HepG2 (cell line): Measurements from ENCODE around the gene TBX18.

Source experiments
- RFX5 ChIP-seq: IDR thresholded peaks from 2 replicates; pipeline ENCODE4 v1.6.1; 2011; ENCODE audit warnings: low read depth, low read length, improper control_type of control experiment
- ZNF253 ChIP-seq: sonication (generic); formaldehyde crosslinking; IDR thresholded peaks from 2 replicates; pipeline ENCODE4 v1.8.0; 2022; ENCODE audit warnings: mild to moderate bottlenecking, missing genetic modification reagents, borderline replicate concordance
- ZNF263 ChIP-seq: sonication (generic); formaldehyde crosslinking; IDR thresholded peaks from 2 replicates; pipeline ENCODE4 v1.4.0; 2020; ENCODE audit warnings: missing genetic modification reagents
- TF ChIP-seq, protein P1 (sequence below), 2 experiments: IDR thresholded peaks; 2 replicates each; pipeline ENCODE4 v1.6.1; 2011 to 2012; ENCODE audit warnings: low read length in 2 of 2, borderline replicate concordance in 1 of 2, low read depth in 1 of 2, mild to moderate bottlenecking in 1 of 2, moderate library complexity in 1 of 2
- TF ChIP-seq, protein P2 (sequence below): sonication (generic); formaldehyde crosslinking; IDR thresholded peaks from 2 replicates; pipeline ENCODE4 v1.9.0; 2021; ENCODE audit warnings: missing genetic modification reagents, mild to moderate bottlenecking, borderline replicate concordance
- TF ChIP-seq, protein P3 (sequence below): sonication (generic); formaldehyde crosslinking; IDR thresholded peaks from 2 replicates; pipeline ENCODE4 v1.5.0; 2020; ENCODE audit warnings: mild to moderate bottlenecking, missing genetic modification reagents, borderline replicate concordance

DNA sequence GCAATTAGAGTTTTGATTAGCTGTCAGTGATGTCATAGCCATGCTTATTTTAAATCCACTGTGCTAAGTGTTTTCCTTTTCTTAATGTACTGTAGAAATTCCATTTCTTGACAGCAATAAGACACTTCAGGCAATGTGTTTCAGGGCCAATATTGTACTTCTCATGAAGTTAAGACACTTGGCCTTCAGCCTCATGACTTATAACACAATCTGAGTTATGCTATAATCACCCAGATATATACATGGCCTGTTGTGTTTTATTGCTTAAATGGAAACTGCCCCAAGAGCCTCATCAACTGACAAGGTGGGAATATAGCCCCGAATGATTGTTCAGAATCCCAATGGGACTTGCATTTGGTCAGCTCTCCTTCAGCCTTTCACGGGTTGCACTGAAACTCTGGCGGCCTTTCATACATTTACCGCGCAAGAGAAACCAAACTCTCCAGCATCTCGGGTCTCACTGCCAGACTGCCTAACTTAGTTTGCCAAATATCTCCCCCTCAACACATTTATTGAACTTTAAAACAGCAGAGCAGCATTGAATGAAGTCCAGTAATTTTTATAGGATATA, 44.2 kb upstream of the TBX18 start:
- TF ChIP-seq RFX5 (no peak), ZNF253 (CRISPR knock-in tag) (no peak), ZNF263 (CRISPR knock-in tag) (no peak)
- TF ChIP-seq, protein P1, sequence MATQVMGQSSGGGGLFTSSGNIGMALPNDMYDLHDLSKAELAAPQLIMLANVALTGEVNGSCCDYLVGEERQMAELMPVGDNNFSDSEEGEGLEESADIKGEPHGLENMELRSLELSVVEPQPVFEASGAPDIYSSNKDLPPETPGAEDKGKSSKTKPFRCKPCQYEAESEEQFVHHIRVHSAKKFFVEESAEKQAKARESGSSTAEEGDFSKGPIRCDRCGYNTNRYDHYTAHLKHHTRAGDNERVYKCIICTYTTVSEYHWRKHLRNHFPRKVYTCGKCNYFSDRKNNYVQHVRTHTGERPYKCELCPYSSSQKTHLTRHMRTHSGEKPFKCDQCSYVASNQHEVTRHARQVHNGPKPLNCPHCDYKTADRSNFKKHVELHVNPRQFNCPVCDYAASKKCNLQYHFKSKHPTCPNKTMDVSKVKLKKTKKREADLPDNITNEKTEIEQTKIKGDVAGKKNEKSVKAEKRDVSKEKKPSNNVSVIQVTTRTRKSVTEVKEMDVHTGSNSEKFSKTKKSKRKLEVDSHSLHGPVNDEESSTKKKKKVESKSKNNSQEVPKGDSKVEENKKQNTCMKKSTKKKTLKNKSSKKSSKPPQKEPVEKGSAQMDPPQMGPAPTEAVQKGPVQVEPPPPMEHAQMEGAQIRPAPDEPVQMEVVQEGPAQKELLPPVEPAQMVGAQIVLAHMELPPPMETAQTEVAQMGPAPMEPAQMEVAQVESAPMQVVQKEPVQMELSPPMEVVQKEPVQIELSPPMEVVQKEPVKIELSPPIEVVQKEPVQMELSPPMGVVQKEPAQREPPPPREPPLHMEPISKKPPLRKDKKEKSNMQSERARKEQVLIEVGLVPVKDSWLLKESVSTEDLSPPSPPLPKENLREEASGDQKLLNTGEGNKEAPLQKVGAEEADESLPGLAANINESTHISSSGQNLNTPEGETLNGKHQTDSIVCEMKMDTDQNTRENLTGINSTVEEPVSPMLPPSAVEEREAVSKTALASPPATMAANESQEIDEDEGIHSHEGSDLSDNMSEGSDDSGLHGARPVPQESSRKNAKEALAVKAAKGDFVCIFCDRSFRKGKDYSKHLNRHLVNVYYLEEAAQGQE (IDR thresholded peaks at IDR 0.05; ENCODE audit: borderline replicate concordance in 1 of 2, low read depth in 1 of 2, low read length in 2 of 2), result no peak
- TF ChIP-seq, protein P2, sequence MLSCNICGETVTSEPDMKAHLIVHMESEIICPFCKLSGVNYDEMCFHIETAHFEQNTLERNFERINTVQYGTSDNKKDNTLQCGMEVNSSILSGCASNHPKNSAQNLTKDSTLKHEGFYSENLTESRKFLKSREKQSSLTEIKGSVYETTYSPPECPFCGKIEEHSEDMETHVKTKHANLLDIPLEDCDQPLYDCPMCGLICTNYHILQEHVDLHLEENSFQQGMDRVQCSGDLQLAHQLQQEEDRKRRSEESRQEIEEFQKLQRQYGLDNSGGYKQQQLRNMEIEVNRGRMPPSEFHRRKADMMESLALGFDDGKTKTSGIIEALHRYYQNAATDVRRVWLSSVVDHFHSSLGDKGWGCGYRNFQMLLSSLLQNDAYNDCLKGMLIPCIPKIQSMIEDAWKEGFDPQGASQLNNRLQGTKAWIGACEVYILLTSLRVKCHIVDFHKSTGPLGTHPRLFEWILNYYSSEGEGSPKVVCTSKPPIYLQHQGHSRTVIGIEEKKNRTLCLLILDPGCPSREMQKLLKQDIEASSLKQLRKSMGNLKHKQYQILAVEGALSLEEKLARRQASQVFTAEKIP (CRISPR knock-in tag), result no peak
- TF ChIP-seq, protein P3, sequence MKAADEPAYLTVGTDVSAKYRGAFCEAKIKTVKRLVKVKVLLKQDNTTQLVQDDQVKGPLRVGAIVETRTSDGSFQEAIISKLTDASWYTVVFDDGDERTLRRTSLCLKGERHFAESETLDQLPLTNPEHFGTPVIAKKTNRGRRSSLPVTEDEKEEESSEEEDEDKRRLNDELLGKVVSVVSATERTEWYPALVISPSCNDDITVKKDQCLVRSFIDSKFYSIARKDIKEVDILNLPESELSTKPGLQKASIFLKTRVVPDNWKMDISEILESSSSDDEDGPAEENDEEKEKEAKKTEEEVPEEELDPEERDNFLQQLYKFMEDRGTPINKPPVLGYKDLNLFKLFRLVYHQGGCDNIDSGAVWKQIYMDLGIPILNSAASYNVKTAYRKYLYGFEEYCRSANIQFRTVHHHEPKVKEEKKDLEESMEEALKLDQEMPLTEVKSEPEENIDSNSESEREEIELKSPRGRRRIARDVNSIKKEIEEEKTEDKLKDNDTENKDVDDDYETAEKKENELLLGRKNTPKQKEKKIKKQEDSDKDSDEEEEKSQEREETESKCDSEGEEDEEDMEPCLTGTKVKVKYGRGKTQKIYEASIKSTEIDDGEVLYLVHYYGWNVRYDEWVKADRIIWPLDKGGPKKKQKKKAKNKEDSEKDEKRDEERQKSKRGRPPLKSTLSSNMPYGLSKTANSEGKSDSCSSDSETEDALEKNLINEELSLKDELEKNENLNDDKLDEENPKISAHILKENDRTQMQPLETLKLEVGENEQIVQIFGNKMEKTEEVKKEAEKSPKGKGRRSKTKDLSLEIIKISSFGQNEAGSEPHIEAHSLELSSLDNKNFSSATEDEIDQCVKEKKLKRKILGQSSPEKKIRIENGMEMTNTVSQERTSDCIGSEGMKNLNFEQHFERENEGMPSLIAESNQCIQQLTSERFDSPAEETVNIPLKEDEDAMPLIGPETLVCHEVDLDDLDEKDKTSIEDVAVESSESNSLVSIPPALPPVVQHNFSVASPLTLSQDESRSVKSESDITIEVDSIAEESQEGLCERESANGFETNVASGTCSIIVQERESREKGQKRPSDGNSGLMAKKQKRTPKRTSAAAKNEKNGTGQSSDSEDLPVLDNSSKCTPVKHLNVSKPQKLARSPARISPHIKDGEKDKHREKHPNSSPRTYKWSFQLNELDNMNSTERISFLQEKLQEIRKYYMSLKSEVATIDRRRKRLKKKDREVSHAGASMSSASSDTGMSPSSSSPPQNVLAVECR (CRISPR knock-in tag), result no peak
